IMR-90 (cell line): Measurements from ENCODE around the gene SH2D1B. TPM values are rescaled to one million over a fixed set of nuclear protein-coding genes. Genes with fewer than 3 reads are reported as not detected.

ENCODE experiments used
- ATAC-seq: fragments of 200-7000 bp; cut with Tn5 transposase; 2 replicates; pipeline ENCODE4 v1.9.1; 2020; ENCODE audit warnings: low read depth, mild to moderate bottlenecking, moderate library complexity
- BruUV-seq: library from RNA; stranded (reverse); fragments of 400-500 nt; replicated peaks from 2 replicates; lab custom pipeline; 2021; lab: Mats Ljungman, UMichigan
- CTCF ChIA-PET: fragments of 300-600 bp; formaldehyde crosslinking; extraction: SDS; loops from one replicate; lab custom pipeline; 2021; ENCODE audit warnings: antibody characterized with exemption; lab: Yijun Ruan, JAX
- POLR2A ChIA-PET: fragments of 300-600 bp; sonication (Branson Sonifier 250); formaldehyde crosslinking; loops from one replicate; lab custom pipeline; 2022; ENCODE audit warnings: antibody characterized with exemption; ENCODE audit not compliant: unreplicated experiment; lab: Charles Lee
- DNase-seq: peaks from one replicate; pipeline ENCODE4 v3.0.0; 2013
- H2AFZ ChIP-seq: replicated peaks from 2 replicates; pipeline ENCODE3; 2013; ENCODE audit warnings: low read length, mild to moderate bottlenecking; ENCODE audit not compliant: poor library complexity
- H2AK5ac ChIP-seq: 2 replicates; pipeline ENCODE4 v1.6.1; 2013; ENCODE audit warnings: low read depth, low read length, inconsistent platforms
- H2AK9ac ChIP-seq: replicated peaks from 2 replicates; pipeline ENCODE3; 2013; ENCODE audit warnings: mild to moderate bottlenecking, low read depth, low read length, moderate library complexity; ENCODE audit not compliant: poor library complexity
- H2BK120ac ChIP-seq: 2 replicates; pipeline ENCODE4 v1.6.1; 2013; ENCODE audit warnings: low read depth, low read length, inconsistent platforms
- H2BK15ac ChIP-seq: 3 replicates; pipeline ENCODE4 v1.6.1; 2013; ENCODE audit warnings: low read depth, low read length, inconsistent platforms
- H2BK20ac ChIP-seq: 2 replicates; pipeline ENCODE4 v1.6.1; 2013; ENCODE audit warnings: low read depth, mild to moderate bottlenecking, inconsistent platforms, low read length, moderate library complexity
- H2BK5ac ChIP-seq: 2 replicates; pipeline ENCODE4 v1.6.1; 2013; ENCODE audit warnings: mild to moderate bottlenecking, low read depth, low read length, inconsistent platforms; ENCODE audit not compliant: poor library complexity, severe bottlenecking
- H3K14ac ChIP-seq: replicated peaks from 2 replicates; pipeline ENCODE4 v1.6.1; 2013; ENCODE audit warnings: low read depth, low read length, inconsistent platforms
- H3K18ac ChIP-seq: 2 replicates; pipeline ENCODE4 v1.6.1; 2013; ENCODE audit warnings: low read depth, low read length, control low read depth
- H3K23ac ChIP-seq: 2 replicates; pipeline ENCODE4 v1.6.1; 2013; ENCODE audit warnings: low read depth, low read length, inconsistent platforms
- H3K27ac ChIP-seq: 2 replicates; pipeline ENCODE4 v1.5.1; 2013; ENCODE audit warnings: mild to moderate bottlenecking, control low read depth, low read length; ENCODE audit not compliant: insufficient read depth
- H3K27me3 ChIP-seq: 2 replicates; pipeline ENCODE4 v1.6.1; 2013; ENCODE audit warnings: low read length; ENCODE audit not compliant: control insufficient read depth, insufficient read depth
- H3K36me3 ChIP-seq: 2 replicates; pipeline ENCODE4 v1.6.1; 2013; ENCODE audit warnings: low read length, mixed read lengths; ENCODE audit not compliant: control insufficient read depth, insufficient read depth
- H3K4ac ChIP-seq: 2 replicates; pipeline ENCODE4 v1.6.1; 2013; ENCODE audit warnings: low read depth, low read length, inconsistent platforms
- H3K4me1 ChIP-seq: 2 replicates; pipeline ENCODE4 v1.6.1; 2013; ENCODE audit warnings: low read length, mixed read lengths; ENCODE audit not compliant: control insufficient read depth, insufficient read depth
- H3K4me2 ChIP-seq: 2 replicates; pipeline ENCODE4 v1.6.1; 2013; ENCODE audit warnings: low read depth, mild to moderate bottlenecking, control low read depth, low read length, moderate library complexity
- H3K4me3 ChIP-seq: 2 replicates; pipeline ENCODE4 v1.5.1; 2013; ENCODE audit warnings: low read depth, mild to moderate bottlenecking, control low read depth, low read length, moderate library complexity; ENCODE audit not compliant: insufficient read depth
- H3K56ac ChIP-seq: 2 replicates; pipeline ENCODE4 v1.6.1; 2013; ENCODE audit warnings: low read length, inconsistent platforms; ENCODE audit not compliant: insufficient read depth; ENCODE audit errors: extremely low read depth
- H3K79me1 ChIP-seq, 2 experiments: 2 replicates each; pipeline ENCODE4 v1.6.1; 2013; ENCODE audit warnings: low read length in 2 of 2, inconsistent platforms in 1 of 2, low read depth in 1 of 2
- H3K9ac ChIP-seq: 2 replicates; pipeline ENCODE4 v1.6.1; 2013; ENCODE audit warnings: low read depth, low read length, control low read depth
- H3K9me1 ChIP-seq: 2 replicates; pipeline ENCODE4 v1.6.1; 2013; ENCODE audit warnings: low read length, inconsistent platforms; ENCODE audit not compliant: insufficient read depth
- H3K9me3 ChIP-seq: 2 replicates; pipeline ENCODE4 v1.6.1; 2013; ENCODE audit warnings: low read length; ENCODE audit not compliant: control insufficient read depth, insufficient read depth
- H4K20me1 ChIP-seq: 2 replicates; pipeline ENCODE4 v1.6.1; 2013; ENCODE audit warnings: low read length, inconsistent platforms; ENCODE audit not compliant: insufficient read depth
- H4K5ac ChIP-seq: 2 replicates; pipeline ENCODE4 v1.6.1; 2013; ENCODE audit warnings: mild to moderate bottlenecking, low read depth, low read length, control low read depth
- H4K8ac ChIP-seq, 2 experiments: 2 replicates each; pipeline ENCODE4 v1.6.1; 2013; ENCODE audit warnings: low read depth in 2 of 2, low read length in 2 of 2, control low read depth in 1 of 2, inconsistent platforms in 1 of 2
- H4K91ac ChIP-seq: 2 replicates; pipeline ENCODE4 v1.6.1; 2013; ENCODE audit warnings: low read depth, low read length, inconsistent platforms; ENCODE audit not compliant: insufficient read depth
- BHLHE40 ChIP-seq: fragments of 150-350 bp; IDR thresholded peaks from 2 replicates; pipeline ENCODE4 v1.6.1; 2016; ENCODE audit warnings: mild to moderate bottlenecking, low read depth, low read length
- CEBPB ChIP-seq: IDR thresholded peaks from 2 replicates; pipeline ENCODE4 v1.6.1; 2012; ENCODE audit warnings: low read depth, low read length, improper control_type of control experiment
- CHD1 ChIP-seq: IDR thresholded peaks from 2 replicates; pipeline ENCODE4 v1.6.1; 2012; ENCODE audit warnings: low read depth, low read length, improper control_type of control experiment
- FOS ChIP-seq: fragments of 150-350 bp; IDR thresholded peaks from 2 replicates; pipeline ENCODE4 v1.6.1; 2016; ENCODE audit warnings: low read depth, low read length
- MAFK ChIP-seq: IDR thresholded peaks from 2 replicates; pipeline ENCODE4 v1.6.1; 2012; ENCODE audit warnings: low read depth, low read length, improper control_type of control experiment
- MAZ ChIP-seq: IDR thresholded peaks from 2 replicates; pipeline ENCODE4 v1.6.1; 2012; ENCODE audit warnings: low read depth, mild to moderate bottlenecking, low read length, improper control_type of control experiment, moderate library complexity, borderline replicate concordance
- MXI1 ChIP-seq: IDR thresholded peaks from 2 replicates; pipeline ENCODE4 v1.6.1; 2012; ENCODE audit warnings: low read depth, mild to moderate bottlenecking, low read length, moderate library complexity, borderline replicate concordance
- NFE2L2 ChIP-seq: fragments of 150-350 bp; IDR thresholded peaks from 2 replicates; pipeline ENCODE4 v1.6.1; 2016; ENCODE audit warnings: low read depth, mild to moderate bottlenecking, low read length
- POLR2A ChIP-seq: IDR thresholded peaks from 2 replicates; pipeline ENCODE4 v1.6.1; 2012; ENCODE audit warnings: mild to moderate bottlenecking, low read depth, low read length
- RAD21 ChIP-seq: IDR thresholded peaks from 2 replicates; pipeline ENCODE4 v1.6.1; 2012; ENCODE audit warnings: low read length, improper control_type of control experiment
- RCOR1 ChIP-seq: IDR thresholded peaks from 2 replicates; pipeline ENCODE4 v1.6.1; 2012; ENCODE audit warnings: mild to moderate bottlenecking, low read length, improper control_type of control experiment; ENCODE audit not compliant: insufficient replicate concordance
- RFX5 ChIP-seq: IDR thresholded peaks from 2 replicates; pipeline ENCODE4 v1.8.0; 2012; ENCODE audit warnings: low read depth, mild to moderate bottlenecking, low read length, moderate library complexity
- SMC3 ChIP-seq: fragments of 150-350 bp; IDR thresholded peaks from 2 replicates; pipeline ENCODE4 v1.6.1; 2016; ENCODE audit warnings: low read depth, mild to moderate bottlenecking, antibody characterized with exemption, low read length, moderate library complexity
- WGBS, 2 experiments: methylation state at CpG; one replicate each; pipeline versions ENCODE4 v1.1.5 to v1.1.7; 2013; ENCODE audit warnings: missing lambda C conversion rate in 2 of 2; ENCODE audit not compliant: insufficient read length in 1 of 2; ENCODE audit errors: extremely low coverage in 2 of 2; 5-methylcytosine and 5-hydroxymethylcytosine counted together
- dilution Hi-C: fragments of 300-500 bp; cut with HindIII; formaldehyde crosslinking; loops from one replicate; pipeline ENCODE4 v1.14.3; 2018; ENCODE audit warnings: low sequenced_read_pairs; ENCODE audit not compliant: unreplicated experiment
- in situ Hi-C: fragments of 300-500 bp; cut with MboI; formaldehyde crosslinking; loops from 3 replicates; pipeline ENCODE4 v1.14.3; 2019; ENCODE audit warnings: low sequenced_read_pairs, inconsistent platforms, mixed read lengths
- intact Hi-C: fragments of 100-400 bp; cut with micrococcal nuclease; formaldehyde crosslinking; loops from 2 replicates; pipeline ENCODE4 v1.10.0; 2022
- polyA plus RNA-seq, 3 experiments: library from polyadenylated mRNA; depleted of rRNA; stranded (reverse); fragments of >200 nt; gene quantifications; 2 replicates each; pipeline ENCODE4 v1.2.3, GENCODE V29; 2012; ENCODE audit warnings: low replicate concordance in 1 of 3
- total RNA-seq: library from RNA; depleted of rRNA; stranded (reverse); fragments of >200 nt; gene quantifications from 2 replicates; pipeline ENCODE4 v1.2.3, GENCODE V29; 2012
- TF ChIP-seq, protein P1 (sequence below): fragments of 150-350 bp; IDR thresholded peaks from 2 replicates; pipeline ENCODE4 v1.6.1; 2017; ENCODE audit warnings: mild to moderate bottlenecking, antibody characterized with exemption, low read length, low read depth
- TF ChIP-seq, protein P2 (sequence below): fragments of 150-350 bp; IDR thresholded peaks from 2 replicates; pipeline ENCODE4 v1.6.1; 2016; ENCODE audit warnings: low read depth, mild to moderate bottlenecking, low read length, moderate library complexity, borderline replicate concordance
- TF ChIP-seq, protein P3 (sequence below): conservative IDR thresholded peaks from 2 replicates; pipeline ENCODE4 v1.5.1; 2012; ENCODE audit warnings: mild to moderate bottlenecking, low read depth, low read length, improper control_type of control experiment

SH2D1B gene
- total and polyA plus RNA-seq, 2 of the 4 experiments (the other 2 are of a cell fraction) = 0.03 to 0.18 TPM

- no peak overlapping the region for H3K18ac ChIP-seq
- no peak overlapping the region for H3K4me2 ChIP-seq
- no peak overlapping the region for H2BK15ac ChIP-seq
- no peaks in the 10 kb centered on the region for H3K9me3 ChIP-seq
- no peak overlapping the region for H2BK120ac ChIP-seq
- no peaks in the 10 kb centered on the region for H3K27me3 ChIP-seq
- no peak overlapping the region for H3K4me3 ChIP-seq
- no peak overlapping the region for H3K4ac ChIP-seq
- H3K79me1 ChIP-seq = no peaks in the 10 kb centered on the region
- no peak overlapping the region for H3K9ac ChIP-seq
- H2AK5ac ChIP-seq = no peak overlapping the region
- dilution Hi-C loops (no loop called here), intact Hi-C loops (no loop called here), in situ Hi-C loops (no loop called here)
- no peak overlapping the region for H2BK20ac ChIP-seq
- H4K20me1 ChIP-seq = no peaks in the 10 kb centered on the region
- H2AFZ ChIP-seq = no peak overlapping the region
- no peak overlapping the region for H4K5ac ChIP-seq
- DNase-seq = no peak
- ChIA-PET POLR2A (no interaction called here), CTCF (no interaction called here)
- no peak for ATAC-seq
- WGBS, 2 experiments = no CpG with 5 or more reads among the region's 4 CpGs
- BruUV-seq = no TSS peak
- H3K14ac ChIP-seq = no peak overlapping the region
- H3K9me1 ChIP-seq = no peaks in the 10 kb centered on the region
- no peak overlapping the region for H2AK9ac ChIP-seq
- no peaks in the 10 kb centered on the region for H3K4me1 ChIP-seq
- TF ChIP-seq CHD1 = no peak
- no peak for TF ChIP-seq RCOR1
- TF ChIP-seq BHLHE40 = no peak
- no peak for TF ChIP-seq POLR2A
- TF ChIP-seq RAD21 = no peak
- TF ChIP-seq RFX5 = no peak
- TF ChIP-seq, protein P1, sequence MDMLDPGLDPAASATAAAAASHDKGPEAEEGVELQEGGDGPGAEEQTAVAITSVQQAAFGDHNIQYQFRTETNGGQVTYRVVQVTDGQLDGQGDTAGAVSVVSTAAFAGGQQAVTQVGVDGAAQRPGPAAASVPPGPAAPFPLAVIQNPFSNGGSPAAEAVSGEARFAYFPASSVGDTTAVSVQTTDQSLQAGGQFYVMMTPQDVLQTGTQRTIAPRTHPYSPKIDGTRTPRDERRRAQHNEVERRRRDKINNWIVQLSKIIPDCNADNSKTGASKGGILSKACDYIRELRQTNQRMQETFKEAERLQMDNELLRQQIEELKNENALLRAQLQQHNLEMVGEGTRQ = no peak
- TF ChIP-seq SMC3 = no peak
- no peak for TF ChIP-seq MAZ
- TF ChIP-seq CEBPB = no peak
- TF ChIP-seq, protein P2, sequence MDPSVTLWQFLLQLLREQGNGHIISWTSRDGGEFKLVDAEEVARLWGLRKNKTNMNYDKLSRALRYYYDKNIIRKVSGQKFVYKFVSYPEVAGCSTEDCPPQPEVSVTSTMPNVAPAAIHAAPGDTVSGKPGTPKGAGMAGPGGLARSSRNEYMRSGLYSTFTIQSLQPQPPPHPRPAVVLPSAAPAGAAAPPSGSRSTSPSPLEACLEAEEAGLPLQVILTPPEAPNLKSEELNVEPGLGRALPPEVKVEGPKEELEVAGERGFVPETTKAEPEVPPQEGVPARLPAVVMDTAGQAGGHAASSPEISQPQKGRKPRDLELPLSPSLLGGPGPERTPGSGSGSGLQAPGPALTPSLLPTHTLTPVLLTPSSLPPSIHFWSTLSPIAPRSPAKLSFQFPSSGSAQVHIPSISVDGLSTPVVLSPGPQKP = no peak
- TF ChIP-seq, protein P3, sequence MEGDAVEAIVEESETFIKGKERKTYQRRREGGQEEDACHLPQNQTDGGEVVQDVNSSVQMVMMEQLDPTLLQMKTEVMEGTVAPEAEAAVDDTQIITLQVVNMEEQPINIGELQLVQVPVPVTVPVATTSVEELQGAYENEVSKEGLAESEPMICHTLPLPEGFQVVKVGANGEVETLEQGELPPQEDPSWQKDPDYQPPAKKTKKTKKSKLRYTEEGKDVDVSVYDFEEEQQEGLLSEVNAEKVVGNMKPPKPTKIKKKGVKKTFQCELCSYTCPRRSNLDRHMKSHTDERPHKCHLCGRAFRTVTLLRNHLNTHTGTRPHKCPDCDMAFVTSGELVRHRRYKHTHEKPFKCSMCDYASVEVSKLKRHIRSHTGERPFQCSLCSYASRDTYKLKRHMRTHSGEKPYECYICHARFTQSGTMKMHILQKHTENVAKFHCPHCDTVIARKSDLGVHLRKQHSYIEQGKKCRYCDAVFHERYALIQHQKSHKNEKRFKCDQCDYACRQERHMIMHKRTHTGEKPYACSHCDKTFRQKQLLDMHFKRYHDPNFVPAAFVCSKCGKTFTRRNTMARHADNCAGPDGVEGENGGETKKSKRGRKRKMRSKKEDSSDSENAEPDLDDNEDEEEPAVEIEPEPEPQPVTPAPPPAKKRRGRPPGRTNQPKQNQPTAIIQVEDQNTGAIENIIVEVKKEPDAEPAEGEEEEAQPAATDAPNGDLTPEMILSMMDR = no peak
- no peak for TF ChIP-seq MAFK
- TF ChIP-seq NFE2L2 = no peak
- no peak for TF ChIP-seq FOS
- no peak for TF ChIP-seq MXI1
- no peak overlapping the region for H2BK5ac ChIP-seq
- no peak overlapping the region for H3K56ac ChIP-seq
- H4K91ac ChIP-seq = no peak overlapping the region
- H4K8ac ChIP-seq = no peak overlapping the region
- no peak overlapping the region for H3K27ac ChIP-seq
- H3K36me3 ChIP-seq = no peaks in the 10 kb centered on the region
- no peak overlapping the region for H3K23ac ChIP-seq
Measured at GRCh38 chr1:162430583-162430982, 18.6 kb upstream of the SH2D1B start.
